ENCODE measurements around the gene NR3C1.

The NR3C1 gene

DNA sequence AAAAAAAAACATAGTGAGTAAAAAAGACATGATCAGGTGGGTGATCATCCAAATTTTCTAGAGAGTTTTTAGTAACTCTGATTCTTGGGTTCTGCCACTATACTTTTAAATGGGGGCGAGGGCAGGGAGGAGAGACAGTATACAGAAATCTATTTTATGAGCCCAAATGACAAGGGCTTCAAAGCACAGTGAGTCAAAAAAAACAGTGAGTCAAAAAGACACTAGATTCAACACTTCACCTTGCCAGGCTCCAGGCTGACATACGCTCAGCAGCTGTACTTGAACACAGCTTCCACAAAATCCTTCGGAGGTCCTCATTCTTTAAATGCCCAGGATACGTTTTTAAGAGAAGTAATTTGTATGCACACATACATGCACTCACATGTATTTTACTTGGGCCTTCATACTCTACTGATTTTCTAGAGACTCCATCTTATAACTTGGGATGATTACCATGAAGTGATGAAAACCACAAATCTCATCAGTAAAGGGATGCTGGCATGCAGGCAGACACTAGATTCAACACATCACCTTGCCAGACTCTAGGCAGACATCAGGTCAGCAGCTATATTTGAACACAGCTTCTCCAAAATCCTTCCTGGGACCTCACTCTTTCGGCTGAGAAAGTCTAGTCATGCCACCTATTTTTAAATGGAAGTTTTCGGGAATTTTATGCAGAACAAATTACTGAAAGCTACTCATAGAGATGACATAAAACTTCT lies 28.8 kb downstream of the NR3C1 start:
- H3K4me3 ChIP-seq = no peak overlapping the region
- H3K27ac ChIP-seq = no peak overlapping the region

DNA sequence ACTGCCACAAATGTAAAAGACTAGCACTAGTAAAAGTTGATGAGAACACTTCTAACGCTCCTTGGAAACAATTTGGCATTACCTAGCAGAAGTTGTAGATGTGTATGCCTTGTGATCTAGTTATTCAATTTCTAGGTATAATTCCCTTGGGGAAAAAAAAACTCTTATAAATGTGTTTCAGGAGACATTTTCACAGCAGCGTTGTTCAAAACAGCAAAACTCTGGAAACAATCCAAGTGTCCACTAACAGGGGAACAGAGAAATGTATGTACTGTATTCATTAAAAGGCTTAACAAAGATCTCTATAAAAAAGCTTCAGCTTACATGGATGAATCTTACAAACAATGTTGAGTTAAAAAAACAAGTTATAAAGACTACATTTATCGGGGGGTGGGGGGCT lies 30.4 kb downstream of the NR3C1 start:
- Histone ChIP-seq H3K4me3 (no peak overlapping the region), H3K27ac (no peak overlapping the region)

DNA sequence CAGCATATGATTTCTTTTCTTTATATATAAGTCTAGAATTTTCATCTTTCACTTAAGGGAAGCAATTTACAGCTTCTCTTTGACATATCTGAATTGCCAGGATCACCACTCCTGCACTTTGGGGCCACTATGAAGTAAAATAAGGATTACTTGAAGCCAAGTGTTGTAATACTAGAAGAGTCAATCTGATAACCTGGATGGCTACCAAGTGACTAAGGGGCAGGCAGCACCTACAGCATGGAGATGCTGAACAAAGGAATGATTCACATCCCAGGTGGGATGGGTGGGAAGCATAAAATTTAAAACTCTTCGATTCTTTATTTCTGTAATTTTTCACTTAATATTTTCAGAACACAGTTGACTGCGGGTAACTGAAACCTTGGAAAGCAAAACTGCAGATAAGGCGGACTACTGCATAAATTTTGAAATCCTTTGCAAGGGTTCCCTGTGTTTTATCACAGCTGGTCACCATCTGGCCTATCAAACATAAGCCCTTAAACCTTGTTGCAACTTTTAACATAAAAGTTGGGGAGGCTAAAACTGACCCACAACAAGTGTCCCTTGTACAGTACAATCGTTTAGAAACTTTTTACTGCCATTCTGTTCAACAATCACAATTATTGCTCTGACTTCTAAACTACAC lies 31.2 kb downstream of the NR3C1 start:
- H3K4me3 ChIP-seq = no peak overlapping the region
- no peak overlapping the region for H3K27ac ChIP-seq

DNA sequence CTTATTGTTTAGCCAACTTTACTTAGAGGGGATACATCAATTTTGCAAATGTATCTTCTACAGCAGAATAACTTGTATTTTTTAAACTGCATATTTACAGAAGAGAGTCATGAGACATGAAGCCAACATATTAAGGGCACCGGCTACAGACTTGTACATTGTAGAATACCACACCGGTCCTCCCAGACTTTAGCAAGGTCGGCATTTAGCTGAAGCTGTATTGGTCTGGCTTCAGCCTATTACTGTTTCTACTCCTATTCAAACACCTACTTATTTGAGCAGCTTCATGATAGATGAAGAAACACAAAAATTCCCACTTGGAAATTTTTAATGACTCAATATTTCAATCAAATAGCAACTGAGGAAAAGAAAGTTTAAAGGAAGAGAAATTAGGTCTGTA lies 33.0 kb downstream of the NR3C1 start:
- H3K4me3 ChIP-seq = no peak overlapping the region
- H3K27ac ChIP-seq = no peak overlapping the region

DNA sequence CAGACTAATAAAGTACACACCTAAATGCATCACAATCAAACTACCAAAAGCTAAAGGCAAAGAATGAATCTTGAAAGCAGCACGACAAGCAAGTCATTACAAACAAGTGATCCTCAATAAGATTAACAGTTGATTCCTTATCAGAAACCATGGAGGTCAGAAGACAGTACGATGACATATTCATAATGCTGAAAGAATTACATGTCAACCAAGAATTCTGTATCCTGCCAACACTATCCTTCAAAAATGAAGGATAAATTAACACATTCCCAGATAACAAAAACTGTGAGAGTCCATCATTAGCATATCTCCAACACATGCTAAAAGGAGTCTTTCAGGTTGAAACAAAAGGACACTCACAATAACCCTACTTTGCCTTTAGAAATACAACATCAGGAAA lies 39.4 kb downstream of the NR3C1 start:
- H3K4me3 ChIP-seq = no peak overlapping the region

GRCh38 chr5:143362664-143363227 lies 40.7 kb downstream of the NR3C1 start:
- Histone ChIP-seq H3K4me3 (no peak overlapping the region), H3K27ac (no peak overlapping the region)

More for the DNA sequence above, 39.4 kb downstream of the NR3C1 start:
- no peak overlapping the region for H3K27ac ChIP-seq

DNA sequence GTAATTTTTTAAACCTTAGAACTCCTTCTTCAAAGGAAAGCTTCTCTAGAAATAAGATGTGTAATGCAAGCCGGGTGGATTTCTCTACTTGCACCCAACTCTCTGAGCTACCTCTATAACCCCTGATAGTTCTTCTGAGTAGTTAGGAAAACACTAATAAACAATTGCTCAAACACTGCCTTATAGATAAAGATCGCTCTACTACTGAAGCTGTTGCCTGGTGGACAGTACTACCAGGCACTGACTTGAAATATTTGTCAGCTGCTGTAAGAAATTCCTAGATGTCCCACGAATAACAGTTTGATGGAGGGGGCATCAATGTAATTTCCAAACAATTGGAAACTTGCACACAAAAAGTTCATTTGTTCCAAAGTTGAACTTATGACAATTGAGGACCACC lies 42.0 kb downstream of the NR3C1 start:
- no peak overlapping the region for H3K4me3 ChIP-seq

DNA sequence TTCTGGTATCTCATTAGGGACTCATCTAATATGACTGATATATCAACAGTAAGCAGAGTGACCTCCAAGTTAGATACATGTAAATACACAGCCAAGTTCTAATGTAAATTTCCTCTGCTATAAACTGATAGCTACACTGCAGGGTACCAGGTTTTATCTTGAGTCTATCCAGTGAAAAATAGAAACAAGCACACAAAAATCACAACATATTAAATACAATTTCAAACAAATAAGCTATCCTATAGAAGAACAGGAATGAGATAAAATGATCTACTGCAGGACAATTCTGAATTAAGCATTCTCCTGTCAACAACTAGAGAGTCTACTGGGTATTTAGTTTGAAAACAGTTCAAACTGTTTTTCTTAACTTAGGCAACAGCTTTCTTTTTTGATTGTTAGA lies 42.7 kb downstream of the NR3C1 start:
- Histone ChIP-seq H3K4me3 (no peak overlapping the region), H3K27ac (no peak overlapping the region)

More for the DNA sequence above, 42.0 kb downstream of the NR3C1 start:
- no peak overlapping the region for H3K27ac ChIP-seq

- H3K27ac ChIP-seq = no peak overlapping the region
- no peak overlapping the region for H3K4me3 ChIP-seq
Measured at GRCh38 chr5:143359869-143360268, 43.6 kb downstream of the NR3C1 start.

DNA sequence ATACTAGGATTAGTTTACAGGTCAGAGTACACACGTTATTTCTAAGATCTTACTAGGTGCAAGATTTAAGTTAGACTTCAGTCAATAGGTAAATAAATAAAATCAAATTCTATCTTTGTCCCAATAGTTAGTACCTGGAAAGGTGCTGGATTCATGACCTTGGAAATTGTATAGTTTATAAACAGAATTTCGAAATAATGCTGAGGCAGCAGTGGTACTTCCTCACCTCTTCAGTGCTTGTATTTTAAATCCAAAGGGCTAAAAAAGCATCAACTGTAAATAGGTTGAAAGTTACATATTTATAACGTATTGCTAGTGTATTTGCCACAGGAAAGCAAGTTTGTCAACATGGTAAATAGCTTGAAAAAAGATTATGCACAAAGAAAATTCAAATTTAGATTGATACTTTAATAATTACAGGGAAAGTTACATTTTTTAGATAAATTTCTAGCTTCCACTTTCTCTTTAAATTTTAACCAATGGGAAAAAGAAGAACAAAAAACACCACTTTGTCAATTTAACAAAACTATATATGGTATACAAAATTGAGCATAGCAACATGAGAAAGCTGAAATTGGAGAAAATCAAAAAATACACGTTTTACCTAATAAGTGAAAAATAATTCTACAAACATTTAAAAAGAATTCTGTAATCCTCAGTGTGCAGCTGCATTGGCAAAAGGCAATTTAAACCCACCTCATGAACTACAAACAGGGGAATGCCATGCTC lies 46.5 kb downstream of the NR3C1 start:
- Histone ChIP-seq H3K27ac (peak overlapping the region in 1 of 21 experiments; percentile 56), H3K4me3 (no peak overlapping the region)

GRCh38 chr5:143355710-143356109 lies 47.8 kb downstream of the NR3C1 start:
- H3K4me3 ChIP-seq = no peak overlapping the region
- peak overlapping the region in 13 of 21 experiments; percentile 4 to 76 (median 38) for H3K27ac ChIP-seq

DNA sequence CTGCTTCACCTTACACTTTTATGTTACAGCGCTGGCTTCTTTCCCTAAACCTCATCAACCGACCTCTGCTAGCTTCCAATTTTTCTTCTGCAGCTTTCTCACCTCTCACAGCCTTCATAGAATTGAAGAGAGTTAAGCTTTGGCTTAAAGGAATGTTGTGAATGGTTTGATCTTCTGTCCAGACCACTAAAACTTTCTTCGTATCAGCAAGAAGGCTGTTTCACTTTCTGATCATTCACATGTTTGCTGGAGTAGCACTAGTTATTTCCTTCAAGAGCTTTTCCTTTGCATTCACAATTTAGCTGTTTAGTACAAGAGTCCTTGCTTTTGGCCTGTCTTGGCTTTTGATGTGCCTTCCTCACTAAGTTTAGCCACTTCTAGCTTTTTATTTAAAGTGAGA lies 49.5 kb downstream of the NR3C1 start:
- Histone ChIP-seq H3K27ac (peak overlapping the region in 13 of 21 experiments; percentile 3 to 76 (median 35)), H3K4me3 (no peak overlapping the region)

GRCh38 chr5:143352691-143353090 lies 50.8 kb downstream of the NR3C1 start:
- Histone ChIP-seq H3K4me3 (no peak overlapping the region), H3K27ac (peak overlapping the region in 2 of 21 experiments; percentile 22 to 35)

GRCh38 chr5:143350751-143351602 lies 52.5 kb downstream of the NR3C1 start:
- H3K4me3 ChIP-seq = no peak overlapping the region
- peak overlapping the region in 4 of 21 experiments; percentile 4 to 56 (median 36) for H3K27ac ChIP-seq

- H3K27ac ChIP-seq = peak overlapping the region in 4 of 21 experiments; percentile 4 to 56 (median 36)
- H3K4me3 ChIP-seq = no peak overlapping the region
Measured at GRCh38 chr5:143350341-143350740, 53.1 kb downstream of the NR3C1 start.

GRCh38 chr5:143349177-143349576 lies 54.3 kb downstream of the NR3C1 start:
- no peak overlapping the region for H3K27ac ChIP-seq
- no peak overlapping the region for H3K4me3 ChIP-seq

DNA sequence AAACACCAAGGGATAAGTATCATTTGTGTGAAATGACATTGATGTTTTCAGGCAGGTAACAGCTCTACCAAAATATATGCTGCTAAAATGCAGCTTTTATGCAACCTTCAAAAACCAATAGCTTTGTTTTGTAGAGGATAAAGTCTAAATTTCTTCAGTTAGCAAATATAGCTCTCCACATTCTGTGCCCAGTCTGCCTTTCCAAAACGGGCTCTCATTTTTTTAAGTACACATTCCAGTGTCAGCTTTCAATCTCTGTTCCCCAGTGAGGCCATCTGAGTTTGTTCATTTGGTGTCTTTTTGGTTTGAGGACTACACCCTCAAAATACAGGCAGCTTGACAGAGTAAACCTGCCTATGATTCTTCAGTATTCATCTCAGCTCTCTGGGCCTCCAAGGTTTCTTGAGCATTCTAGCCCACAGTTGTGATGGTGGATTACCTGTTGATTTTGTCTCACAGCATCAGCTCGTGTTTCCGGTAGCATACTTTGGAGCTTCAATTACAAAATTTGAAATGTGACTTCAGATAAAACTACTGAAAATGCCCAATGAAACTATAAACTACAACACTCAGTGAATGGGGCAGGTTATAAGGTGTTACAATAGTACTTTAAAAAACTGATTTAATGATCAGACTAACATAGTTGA lies 55.7 kb downstream of the NR3C1 start:
- Histone ChIP-seq H3K27ac (peak overlapping the region in 1 of 21 experiments; percentile 19), H3K4me3 (no peak overlapping the region)

DNA sequence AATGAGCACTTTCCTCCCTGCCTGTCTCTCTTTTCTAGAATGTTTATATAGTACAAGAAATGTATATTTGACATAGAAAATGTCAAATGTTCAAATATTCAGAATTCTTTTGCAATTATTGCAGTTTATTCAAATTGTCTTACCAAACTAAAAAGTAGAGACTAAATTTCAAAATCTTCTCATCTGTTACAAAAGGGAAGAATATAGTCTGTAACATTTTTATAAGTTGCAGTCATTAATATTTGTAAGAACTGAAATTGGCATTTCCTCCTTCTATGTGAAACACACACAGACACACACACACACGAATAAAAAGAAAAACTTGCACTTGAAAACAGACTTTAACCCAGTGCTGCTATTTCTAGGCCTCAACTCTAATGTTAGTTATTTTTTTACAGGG lies 56.4 kb downstream of the NR3C1 start:
- Histone ChIP-seq H3K27ac (peak overlapping the region in 1 of 21 experiments; percentile 19), H3K4me3 (no peak overlapping the region)
